Measurements from ENCODE around the gene GNG4. TPM values are rescaled to one million over a fixed set of nuclear protein-coding genes. Genes with fewer than 3 reads are reported as not detected.

The GNG4 gene
- total and polyA plus RNA-seq, 10 of the 15 experiments (the other 5 are each of a cell fraction or from before 2014, with no cell fraction given), result 0.03 to 0.15 (median 0.15) TPM; not detected in 7

DNA sequence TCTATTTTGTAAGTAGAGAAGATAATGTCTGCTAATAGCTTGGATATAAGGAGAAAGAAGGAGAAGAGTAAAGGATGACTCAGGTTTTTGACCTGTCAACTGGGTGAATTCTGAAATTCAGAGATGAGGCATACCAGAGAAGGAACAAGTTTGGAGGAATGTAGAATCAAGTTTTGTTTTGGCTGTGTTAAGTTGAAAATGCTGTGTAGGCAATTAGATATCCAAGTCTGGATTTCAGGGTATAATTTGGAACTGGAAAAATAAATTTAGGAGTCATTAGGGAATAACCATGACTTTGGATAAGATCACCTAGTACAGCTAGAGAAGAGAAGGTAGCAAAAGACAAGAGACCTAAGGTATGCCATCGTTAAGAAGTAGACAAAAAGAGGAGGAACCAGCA is 22.4 kb upstream of the GNG4 start:
- Histone ChIP-seq H3K9ac (ENCODE audit: control insufficient read depth, insufficient read depth, low read length) (no peak overlapping the region), H3K27me3 (replicated peaks in 1 of 2; ENCODE audit: control insufficient read depth in 2 of 2, insufficient read depth in 2 of 2, low read length in 1 of 2) (no peaks in the 10 kb centered on the region)

More for the DNA sequence above, 22.4 kb upstream of the GNG4 start:
- RAD21 ChIA-PET (ENCODE audit: unreplicated experiment), result no interaction called here
- ATAC-seq (no peak), FAIRE-seq (no peak), DNase-seq (ENCODE audit: low read depth, low spot score) (no peak)
- H2AFZ ChIP-seq (ENCODE audit: control insufficient read depth, low read depth, low read length), result no peak overlapping the region
- peaks cover 20% of the 10 kb centered on the region for H3K9me3 ChIP-seq (replicated peaks; ENCODE audit: control insufficient read depth, insufficient read depth, low read length)
- intact Hi-C loops (cut with micrococcal nuclease; ENCODE audit: unreplicated experiment) (no loop called here), in situ Hi-C loops (cut with MboI) (no loop called here)
- no peak for TF ChIP-seq RAD51 (IDR thresholded peaks at IDR 0.05)
- TF ChIP-seq, protein P1, sequence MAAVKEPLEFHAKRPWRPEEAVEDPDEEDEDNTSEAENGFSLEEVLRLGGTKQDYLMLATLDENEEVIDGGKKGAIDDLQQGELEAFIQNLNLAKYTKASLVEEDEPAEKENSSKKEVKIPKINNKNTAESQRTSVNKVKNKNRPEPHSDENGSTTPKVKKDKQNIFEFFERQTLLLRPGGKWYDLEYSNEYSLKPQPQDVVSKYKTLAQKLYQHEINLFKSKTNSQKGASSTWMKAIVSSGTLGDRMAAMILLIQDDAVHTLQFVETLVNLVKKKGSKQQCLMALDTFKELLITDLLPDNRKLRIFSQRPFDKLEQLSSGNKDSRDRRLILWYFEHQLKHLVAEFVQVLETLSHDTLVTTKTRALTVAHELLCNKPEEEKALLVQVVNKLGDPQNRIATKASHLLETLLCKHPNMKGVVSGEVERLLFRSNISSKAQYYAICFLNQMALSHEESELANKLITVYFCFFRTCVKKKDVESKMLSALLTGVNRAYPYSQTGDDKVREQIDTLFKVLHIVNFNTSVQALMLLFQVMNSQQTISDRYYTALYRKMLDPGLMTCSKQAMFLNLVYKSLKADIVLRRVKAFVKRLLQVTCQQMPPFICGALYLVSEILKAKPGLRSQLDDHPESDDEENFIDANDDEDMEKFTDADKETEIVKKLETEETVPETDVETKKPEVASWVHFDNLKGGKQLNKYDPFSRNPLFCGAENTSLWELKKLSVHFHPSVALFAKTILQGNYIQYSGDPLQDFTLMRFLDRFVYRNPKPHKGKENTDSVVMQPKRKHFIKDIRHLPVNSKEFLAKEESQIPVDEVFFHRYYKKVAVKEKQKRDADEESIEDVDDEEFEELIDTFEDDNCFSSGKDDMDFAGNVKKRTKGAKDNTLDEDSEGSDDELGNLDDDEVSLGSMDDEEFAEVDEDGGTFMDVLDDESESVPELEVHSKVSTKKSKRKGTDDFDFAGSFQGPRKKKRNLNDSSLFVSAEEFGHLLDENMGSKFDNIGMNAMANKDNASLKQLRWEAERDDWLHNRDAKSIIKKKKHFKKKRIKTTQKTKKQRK (IDR thresholded peaks at IDR 0.05; ENCODE audit: low read depth, low read length), result no peak
- TF ChIP-seq TAF1 (IDR thresholded peaks at IDR 0.05; ENCODE audit: borderline replicate concordance, low read depth, low read length), result no peak
- no peak for TF ChIP-seq SIN3A (IDR thresholded peaks at IDR 0.05; ENCODE audit: low read depth, low read length)
- TF ChIP-seq ZBTB4 (CRISPR knock-in tag; IDR thresholded peaks at IDR 0.05), result no peak
- TF ChIP-seq EED (IDR thresholded peaks at IDR 0.05; ENCODE audit: low read depth), result no peak
- no peak for TF ChIP-seq ATF2 (IDR thresholded peaks at IDR 0.05; ENCODE audit: low read length)
- TF ChIP-seq, protein P2, sequence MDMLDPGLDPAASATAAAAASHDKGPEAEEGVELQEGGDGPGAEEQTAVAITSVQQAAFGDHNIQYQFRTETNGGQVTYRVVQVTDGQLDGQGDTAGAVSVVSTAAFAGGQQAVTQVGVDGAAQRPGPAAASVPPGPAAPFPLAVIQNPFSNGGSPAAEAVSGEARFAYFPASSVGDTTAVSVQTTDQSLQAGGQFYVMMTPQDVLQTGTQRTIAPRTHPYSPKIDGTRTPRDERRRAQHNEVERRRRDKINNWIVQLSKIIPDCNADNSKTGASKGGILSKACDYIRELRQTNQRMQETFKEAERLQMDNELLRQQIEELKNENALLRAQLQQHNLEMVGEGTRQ (IDR thresholded peaks at IDR 0.05; ENCODE audit: borderline replicate concordance, low read depth, low read length), result no peak
- TF ChIP-seq STAT3 (IDR thresholded peaks at IDR 0.05; ENCODE audit: low read depth, low read length), result no peak
- H4K20me1 ChIP-seq (ENCODE audit: control insufficient read depth, insufficient read depth), result no peaks in the 10 kb centered on the region
- no peaks in the 10 kb centered on the region for H3K79me2 ChIP-seq (ENCODE audit: control insufficient read depth, insufficient read depth, low read length)
- H3K36me3 ChIP-seq (ENCODE audit: control insufficient read depth in 2 of 2, insufficient read depth in 2 of 2, low read length in 1 of 2), result no peaks in the 10 kb centered on the region; a peak in 2 of 4 replicates
- no peak overlapping the region for H3K4me3 ChIP-seq
- H3K27ac ChIP-seq (ENCODE audit: control insufficient read depth, insufficient read depth), result no peak overlapping the region
- POLR2A ChIA-PET, result no interaction called here
- SMC1A ChIA-PET (ENCODE audit: uncharacterized antibody, unreplicated experiment), result no interaction called here
- WGBS (ENCODE audit: insufficient coverage, insufficient replicate concordance, low lambda C conversion rate, missing lambda C conversion rate), result 93% methylated on average over 1 of the region's 1 CpG
- H3K4me1 ChIP-seq (ENCODE audit: control insufficient read depth, insufficient read depth, low read length), result no peaks in the 10 kb centered on the region
- H3K4me2 ChIP-seq (ENCODE audit: control insufficient read depth, insufficient read depth), result no peak overlapping the region
- CTCF ChIA-PET, result no interaction called here
- BruUV-seq (replicated peaks), result no TSS peak
